Psoas muscle (tissue), 8 donors: ENCODE data around the gene CCDC157. TPM values are rescaled to one million over a fixed set of nuclear protein-coding genes. Genes with fewer than 3 reads are reported as not detected.

Experiments
- ATAC-seq, 4 donors: fragments of 200-7000 bp; cut with Tn5 transposase; one replicate each; pipeline ENCODE4 v1.9.1; 2020; ENCODE audit warnings: moderate library complexity in 3 of 4, mild to moderate bottlenecking in 2 of 4
- DNase-seq, 2 donors: peaks; one replicate each; pipeline ENCODE4 v3.0.0-alpha.2; 2020
- H3K27ac ChIP-seq: fragments of 200-600 bp; one replicate; pipeline ENCODE4 v1.8.0; 2022
- H3K27me3 ChIP-seq, 3 donors: fragments of 200-600 bp in 1 of 3; one replicate each; pipeline versions ENCODE4 v1.6.1 to v1.8.0; 2013 to 2022; ENCODE audit warnings: low read length in 2 of 3, mild to moderate bottlenecking in 2 of 3, moderate library complexity in 1 of 3; ENCODE audit not compliant: insufficient read depth in 3 of 3
- H3K36me3 ChIP-seq, 2 donors: fragments of 200-600 bp in 1 of 2; one replicate each; pipeline versions ENCODE4 v1.6.1 to v1.8.0; 2013 to 2022; ENCODE audit warnings: low read depth in 1 of 2, mild to moderate bottlenecking in 1 of 2, moderate library complexity in 1 of 2; ENCODE audit not compliant: insufficient read depth in 1 of 2
- H3K4me1 ChIP-seq: fragments of 200-600 bp; one replicate; pipeline ENCODE4 v1.8.0; 2022
- H3K4me3 ChIP-seq: fragments of 200-600 bp; one replicate; pipeline ENCODE4 v1.8.0; 2022; ENCODE audit warnings: mild to moderate bottlenecking
- H3K9me3 ChIP-seq: fragments of 200-600 bp; one replicate; pipeline ENCODE4 v1.8.0; 2022
- WGBS, 3 donors: extraction: QIAGEN DNeasy Blood & Tissue Kit; methylation state at CpG; one replicate each; pipeline versions ENCODE4 v1.1.6 to v1.1.7; 2013; 5-methylcytosine and 5-hydroxymethylcytosine counted together
- intact Hi-C, 2 donors: fragments of 100-400 bp; cut with DNase I; formaldehyde crosslinking; loops; one replicate each; pipeline versions ENCODE4 v1.11.0 to v1.14.2; 2022
- polyA plus RNA-seq, 3 donors: library from polyadenylated mRNA; stranded (reverse); fragments of 200-250 nt; gene quantifications; one replicate each; pipeline ENCODE4 v1.2.3, GENCODE V29; 2013
- total RNA-seq, 4 donors: library from RNA; stranded (reverse); fragmentation: NEBNext Ultra II Directional in 2 of 4; extraction: Animal tissue kit (Norgen Biotek cat#: 25700) in 2 of 4; gene quantifications; one replicate each; pipeline versions ENCODE4 v1.2.1 to v1.2.4, GENCODE V29; 2021 to 2023
- TF ChIP-seq, protein P1 (sequence below): fragments of 200-600 bp; IDR thresholded peaks from one replicate; pipeline ENCODE4 v1.8.0; 2022; ENCODE audit warnings: antibody characterized with exemption
- donor health status: healthy with polysubstance abuse.
- donor health status: DM: no; HTN: no; CAD: no; lungs with moderate emphysema.
- donor health status: Bipolar disorder and iron deficiency.
- donor health status: healthy.
- donor health status: DM: yes; HTN: yes; CAD: no.
- donor health status: DM: no; HTN: no; CAD: no.
- donor health status: DM: no; HTN: no; CAD: no.
- donor health status: DM: yes; HTN: yes; CAD: no.

Gene CCDC157
- total and polyA plus RNA-seq, 7 donors: 0.17 to 2.6 (median 0.88) TPM

DNA sequence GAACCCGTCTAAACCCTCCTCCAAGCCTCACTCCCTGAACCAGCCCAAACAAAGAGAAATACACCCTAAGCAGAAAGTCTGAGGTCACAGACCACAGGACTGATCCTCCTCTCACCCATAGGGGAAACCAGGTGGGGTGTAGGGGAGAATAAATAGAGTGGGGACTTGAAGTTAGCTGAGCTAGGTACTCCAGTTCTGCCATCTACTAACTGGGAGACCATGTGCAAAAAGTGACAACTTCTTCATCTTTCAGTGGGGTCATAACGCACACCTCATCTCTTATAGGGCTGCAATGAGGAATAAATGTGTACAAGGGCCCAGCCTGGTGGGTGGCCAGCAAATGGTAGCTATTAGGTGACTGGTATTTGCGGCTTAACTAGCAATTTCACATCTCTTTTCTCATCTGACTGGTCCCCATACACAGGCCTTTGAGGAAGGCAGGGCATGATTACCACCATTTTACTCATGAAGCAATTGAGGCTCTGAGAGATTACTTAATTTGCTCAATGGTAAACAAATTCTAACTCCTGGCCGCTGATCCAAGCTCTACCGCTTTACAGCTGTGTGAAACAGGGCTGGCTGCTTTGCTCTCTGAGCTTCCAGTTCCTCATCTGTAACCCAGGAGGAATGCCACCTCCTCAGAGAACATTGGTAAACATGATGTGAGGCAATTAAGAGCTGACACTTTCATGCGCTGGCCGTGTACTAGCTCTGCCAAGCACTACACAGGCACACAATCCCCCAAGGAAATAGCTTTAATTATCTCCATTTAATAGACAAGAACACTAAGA is 46.7 kb upstream of the CCDC157 start:
- DNase-seq (no peak), ATAC-seq (peak in 2 of 4 donors; percentile 36 to 54)
- intact Hi-C loops: no loop called here
- no peak overlapping the region for H3K27ac ChIP-seq
- no peaks in the 10 kb centered on the region for H3K27me3 ChIP-seq
- TF ChIP-seq, protein P1, sequence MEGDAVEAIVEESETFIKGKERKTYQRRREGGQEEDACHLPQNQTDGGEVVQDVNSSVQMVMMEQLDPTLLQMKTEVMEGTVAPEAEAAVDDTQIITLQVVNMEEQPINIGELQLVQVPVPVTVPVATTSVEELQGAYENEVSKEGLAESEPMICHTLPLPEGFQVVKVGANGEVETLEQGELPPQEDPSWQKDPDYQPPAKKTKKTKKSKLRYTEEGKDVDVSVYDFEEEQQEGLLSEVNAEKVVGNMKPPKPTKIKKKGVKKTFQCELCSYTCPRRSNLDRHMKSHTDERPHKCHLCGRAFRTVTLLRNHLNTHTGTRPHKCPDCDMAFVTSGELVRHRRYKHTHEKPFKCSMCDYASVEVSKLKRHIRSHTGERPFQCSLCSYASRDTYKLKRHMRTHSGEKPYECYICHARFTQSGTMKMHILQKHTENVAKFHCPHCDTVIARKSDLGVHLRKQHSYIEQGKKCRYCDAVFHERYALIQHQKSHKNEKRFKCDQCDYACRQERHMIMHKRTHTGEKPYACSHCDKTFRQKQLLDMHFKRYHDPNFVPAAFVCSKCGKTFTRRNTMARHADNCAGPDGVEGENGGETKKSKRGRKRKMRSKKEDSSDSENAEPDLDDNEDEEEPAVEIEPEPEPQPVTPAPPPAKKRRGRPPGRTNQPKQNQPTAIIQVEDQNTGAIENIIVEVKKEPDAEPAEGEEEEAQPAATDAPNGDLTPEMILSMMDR: no peak
- no peak overlapping the region for H3K4me3 ChIP-seq
- 69 to 79% (median 72%) methylated on average over 7 of the region's 7 CpGs for WGBS, 3 donors
- no peaks in the 10 kb centered on the region for H3K9me3 ChIP-seq
- H3K4me1 ChIP-seq: peaks cover 31% of the 10 kb centered on the region
- H3K36me3 ChIP-seq: no peaks in the 10 kb centered on the region

GRCh38 chr22:30310881-30311771 is 45.7 kb upstream of the CCDC157 start:
- Histone ChIP-seq H3K4me1 (peaks cover 27% of the 10 kb centered on the region), H3K27me3 (no peaks in the 10 kb centered on the region), H3K36me3 (no peaks in the 10 kb centered on the region), H3K27ac (no peak overlapping the region), H3K9me3 (no peaks in the 10 kb centered on the region), H3K4me3 (no peak overlapping the region)
- ATAC-seq (peak; percentile 60 to 78 (median 74)), DNase-seq (peak in 1 of 2 donors; percentile 76)
- TF ChIP-seq, protein P1: no peak
- WGBS, 3 donors: 43 to 49% (median 45%) methylated on average over 8 of the region's 8 CpGs
- intact Hi-C loops: no loop called here

GRCh38 chr22:30312053-30312452 is 44.8 kb upstream of the CCDC157 start:
- H3K36me3 ChIP-seq: no peaks in the 10 kb centered on the region
- H3K4me3 ChIP-seq: no peak overlapping the region
- TF ChIP-seq, protein P1: no peak
- H3K27me3 ChIP-seq: no peaks in the 10 kb centered on the region
- H3K9me3 ChIP-seq: no peaks in the 10 kb centered on the region
- peaks cover 27% of the 10 kb centered on the region for H3K4me1 ChIP-seq
- H3K27ac ChIP-seq: no peak overlapping the region
- peak in 1 of 4 donors; percentile 23 for ATAC-seq
- DNase-seq: no peak
- intact Hi-C loops: no loop called here
- 82 to 91% (median 91%) methylated on average over 6 of the region's 6 CpGs for WGBS, 3 donors

DNA sequence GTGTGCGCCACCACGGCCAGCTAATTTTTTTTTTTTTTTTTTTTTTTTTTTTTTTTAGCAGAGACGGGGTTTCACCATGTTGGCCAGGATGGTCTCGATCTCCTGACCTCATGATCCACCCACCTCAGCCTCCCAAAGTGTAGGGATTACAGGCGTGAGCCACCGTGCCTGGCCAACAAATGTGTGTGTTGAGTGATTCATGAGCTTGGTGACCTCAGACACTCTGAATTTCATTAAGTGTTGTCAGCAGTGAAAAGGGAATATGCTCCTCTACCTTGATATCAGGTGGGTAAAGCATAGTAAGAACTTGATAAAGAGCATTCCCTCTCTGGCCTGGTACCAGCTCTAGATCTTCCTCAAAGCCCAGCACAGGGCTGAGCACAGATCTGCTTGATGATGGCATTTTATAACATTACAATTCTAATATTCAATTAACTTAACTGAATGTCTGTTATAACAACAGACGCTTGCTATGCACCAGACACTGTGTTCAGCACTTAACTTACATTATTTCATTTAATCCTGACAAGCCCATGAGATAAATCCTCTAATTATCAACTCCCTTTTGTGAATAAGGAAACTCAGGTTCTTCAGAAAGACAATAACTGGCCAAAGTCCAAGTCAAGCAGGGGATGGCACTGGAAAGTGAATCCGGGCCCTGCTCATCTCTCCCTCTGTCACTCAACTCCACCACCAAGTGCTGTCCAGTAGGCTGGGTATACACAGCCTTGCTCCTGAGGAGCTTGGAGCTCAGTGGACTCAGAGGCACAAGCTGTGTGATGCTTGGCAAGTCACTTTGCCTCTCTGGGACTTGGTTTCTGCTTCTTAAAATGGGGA is 43.1 kb upstream of the CCDC157 start:
- ATAC-seq (no peak), DNase-seq (no peak)
- 71 to 86% (median 81%) methylated on average over 5 to 8 of the region's 8 CpGs for WGBS, 3 donors
- peaks cover 27% of the 10 kb centered on the region for H3K4me1 ChIP-seq
- no peaks in the 10 kb centered on the region for H3K36me3 ChIP-seq
- TF ChIP-seq, protein P1: no peak
- no peak overlapping the region for H3K27ac ChIP-seq
- no peak overlapping the region for H3K4me3 ChIP-seq
- intact Hi-C loops: no loop called here
- H3K9me3 ChIP-seq: no peaks in the 10 kb centered on the region
- no peaks in the 10 kb centered on the region for H3K27me3 ChIP-seq
